GM23338 (cell line): ENCODE data around the gene FRYL. TPM values are rescaled to one million over a fixed set of nuclear protein-coding genes. Genes with fewer than 3 reads are reported as not detected.

ENCODE experiments used
- ATAC-seq: fragments of 200-7000 bp; cut with Tn5 transposase; 3 replicates; pipeline ENCODE4 v1.9.1; 2020
- DNase-seq: peaks from one replicate; pipeline ENCODE4 v3.0.0-alpha.2; 2015; ENCODE audit warnings: low spot score
- H2AFZ ChIP-seq: fragments of 200-600 bp; sonication (generic); 2 replicates; pipeline ENCODE4 v1.8.0; 2016; ENCODE audit warnings: antibody characterized with exemption, mild to moderate bottlenecking, moderate library complexity
- H3F3A ChIP-seq: fragments of 200-600 bp; sonication (generic); replicated peaks from 2 replicates; pipeline ENCODE4 v1.8.0; 2017; ENCODE audit warnings: antibody characterized with exemption, mixed run types, low read depth
- H3K27ac ChIP-seq: fragments of 200-600 bp; sonication (generic); 2 replicates; pipeline ENCODE4 v1.6.1; 2016; ENCODE audit warnings: low read depth
- H3K27me3 ChIP-seq: fragments of 200-600 bp; sonication (generic); 2 replicates; pipeline ENCODE4 v1.8.0; 2016; ENCODE audit warnings: mild to moderate bottlenecking, mixed run types, moderate library complexity; ENCODE audit not compliant: insufficient read depth
- H3K36me3 ChIP-seq: fragments of 200-600 bp; sonication (generic); 2 replicates; pipeline ENCODE4 v1.8.0; 2016; ENCODE audit warnings: mild to moderate bottlenecking; ENCODE audit not compliant: insufficient read depth
- H3K4me1 ChIP-seq: fragments of 200-600 bp; sonication (generic); 2 replicates; pipeline ENCODE4 v1.8.0; 2016; ENCODE audit warnings: mild to moderate bottlenecking, moderate library complexity; ENCODE audit not compliant: insufficient read depth
- H3K4me2 ChIP-seq: fragments of 200-600 bp; sonication (generic); 2 replicates; pipeline ENCODE4 v1.7.1; 2017; ENCODE audit warnings: mixed run types
- H3K4me3 ChIP-seq: fragments of 200-600 bp; sonication (generic); 2 replicates; pipeline ENCODE4 v1.6.1; 2016; ENCODE audit warnings: mixed run types
- H3K79me2 ChIP-seq: fragments of 200-600 bp; sonication (generic); replicated peaks from 2 replicates; pipeline ENCODE4 v1.8.0; 2017; ENCODE audit warnings: mild to moderate bottlenecking; ENCODE audit not compliant: insufficient read depth
- H3K9me2 ChIP-seq: fragments of 200-600 bp; sonication (generic); 2 replicates; pipeline ENCODE4 v1.8.0; 2017; ENCODE audit not compliant: insufficient read depth
- H4K20me1 ChIP-seq: fragments of 200-600 bp; sonication (generic); replicated peaks from 2 replicates; pipeline ENCODE4 v1.8.0; 2017; ENCODE audit warnings: mild to moderate bottlenecking; ENCODE audit not compliant: insufficient read depth
- H3K27ac Mint-ChIP-seq: 2 replicates; pipeline ENCODE4 v1.8.0; 2020; ENCODE audit warnings: inconsistent platforms, mild to moderate bottlenecking, moderate library complexity, mixed read lengths
- H3K27me3 Mint-ChIP-seq: 3 replicates; pipeline ENCODE4 v1.8.0; 2022; ENCODE audit warnings: low read depth, mild to moderate bottlenecking, moderate library complexity, mixed read lengths, inconsistent platforms; ENCODE audit not compliant: insufficient read depth, poor library complexity
- H3K36me3 Mint-ChIP-seq: 3 replicates; pipeline ENCODE4 v1.8.0; 2021; ENCODE audit warnings: low read depth, mild to moderate bottlenecking, inconsistent platforms, moderate library complexity, mixed read lengths
- H3K4me1 Mint-ChIP-seq: 3 replicates; pipeline ENCODE4 v1.8.0; 2020; ENCODE audit warnings: mild to moderate bottlenecking, inconsistent platforms, mixed read lengths
- H3K4me3 Mint-ChIP-seq: 3 replicates; pipeline ENCODE4 v1.8.0; 2021; ENCODE audit warnings: moderate library complexity, mild to moderate bottlenecking, inconsistent platforms, mixed read lengths
- H3K9me3 Mint-ChIP-seq: 3 replicates; pipeline ENCODE4 v1.8.0; 2020; ENCODE audit warnings: moderate library complexity, mild to moderate bottlenecking, inconsistent platforms, mixed read lengths
- CREB1 ChIP-seq: fragments of 250-450 bp; sonication (Bioruptor Pico); IDR thresholded peaks from 2 replicates; pipeline ENCODE4 v1.5.0; 2020; ENCODE audit warnings: low read depth, mild to moderate bottlenecking, moderate library complexity
- EZH2 ChIP-seq: fragments of 200-600 bp; sonication (generic); IDR thresholded peaks from one replicate; pipeline ENCODE4 v1.8.0; 2017; ENCODE audit warnings: antibody characterized with exemption, mild to moderate bottlenecking, low read depth; ENCODE audit not compliant: unreplicated experiment
- EZH2phosphoT487 ChIP-seq: fragments of 200-600 bp; sonication (generic); IDR thresholded peaks from one replicate; pipeline ENCODE4 v1.8.1; 2018; ENCODE audit warnings: antibody characterized with exemption; ENCODE audit not compliant: unreplicated experiment
- JUNB ChIP-seq: IDR thresholded peaks from one replicate; pipeline ENCODE4 v1.6.1; 2016; ENCODE audit warnings: antibody characterized with exemption; ENCODE audit not compliant: unreplicated experiment
- NANOG ChIP-seq: IDR thresholded peaks from 2 replicates; pipeline ENCODE4 v1.6.1; 2016; ENCODE audit warnings: antibody characterized with exemption, borderline replicate concordance
- POLR2AphosphoS5 ChIP-seq: IDR thresholded peaks from 2 replicates; pipeline ENCODE4 v1.6.1; 2016; ENCODE audit warnings: antibody characterized with exemption, low read depth
- REST ChIP-seq: IDR thresholded peaks from one replicate; pipeline ENCODE4 v1.6.1; 2018; ENCODE audit warnings: antibody characterized with exemption; ENCODE audit not compliant: unreplicated experiment
- STAT1 ChIP-seq: IDR thresholded peaks from one replicate; pipeline ENCODE4 v1.6.1; 2016; ENCODE audit warnings: antibody characterized with exemption; ENCODE audit not compliant: unreplicated experiment
- ZNF114 ChIP-seq: fragments of 250-450 bp; sonication (Bioruptor Pico); IDR thresholded peaks from 2 replicates; pipeline ENCODE4 v1.5.0; 2020; ENCODE audit warnings: mild to moderate bottlenecking, moderate library complexity
- ZNF331 ChIP-seq: fragments of 250-450 bp; sonication (Bioruptor Pico); IDR thresholded peaks from 2 replicates; pipeline ENCODE4 v1.5.0; 2020; ENCODE audit warnings: low read depth, mild to moderate bottlenecking, moderate library complexity
- polyA plus RNA-seq: library from polyadenylated mRNA; unstranded; fragments of >200 nt; fragmentation: Nextera tagmentation; extraction: Ambion mirVana; gene quantifications from 2 replicates; pipeline ENCODE4 v1.2.1, GENCODE V29; 2016
- total RNA-seq: library from RNA; depleted of rRNA; stranded (reverse); fragments of >200 nt; shearing (Covaris generic); gene quantifications from 2 replicates; pipeline ENCODE4 v1.2.3, GENCODE V29; 2014
- TF ChIP-seq, protein P1 (sequence below): fragments of 250-450 bp; sonication (Bioruptor Pico); IDR thresholded peaks from 2 replicates; pipeline ENCODE4 v1.5.0; 2020; ENCODE audit warnings: mild to moderate bottlenecking, moderate library complexity
- TF ChIP-seq, protein P2 (sequence below), 2 experiments: fragments of 200-600 bp in 1 of 2; sonication (generic) in 1 of 2; conservative IDR thresholded peaks; 2 replicates each; pipeline versions ENCODE4 v1.5.1 to v1.6.1; 2016 to 2017; ENCODE audit warnings: antibody characterized with exemption in 2 of 2, low read depth in 2 of 2, mild to moderate bottlenecking in 2 of 2, moderate library complexity in 1 of 2
- TF ChIP-seq, protein P3 (sequence below): IDR thresholded peaks from 2 replicates; pipeline ENCODE4 v1.6.1; 2016; ENCODE audit warnings: antibody characterized with exemption

FRYL gene
- total and polyA plus RNA-seq, 2 experiments from 2014 or later: 30.7 to 53.3 TPM

GRCh38 chr4:48718818-48719465 is 61.1 kb downstream of the FRYL start:
- no peak overlapping the region for H2AFZ ChIP-seq
- no peaks in the 10 kb centered on the region for H3K27me3 ChIP-seq
- peaks cover 90% of the 10 kb centered on the region for H3K79me2 ChIP-seq
- TF ChIP-seq, protein P1, sequence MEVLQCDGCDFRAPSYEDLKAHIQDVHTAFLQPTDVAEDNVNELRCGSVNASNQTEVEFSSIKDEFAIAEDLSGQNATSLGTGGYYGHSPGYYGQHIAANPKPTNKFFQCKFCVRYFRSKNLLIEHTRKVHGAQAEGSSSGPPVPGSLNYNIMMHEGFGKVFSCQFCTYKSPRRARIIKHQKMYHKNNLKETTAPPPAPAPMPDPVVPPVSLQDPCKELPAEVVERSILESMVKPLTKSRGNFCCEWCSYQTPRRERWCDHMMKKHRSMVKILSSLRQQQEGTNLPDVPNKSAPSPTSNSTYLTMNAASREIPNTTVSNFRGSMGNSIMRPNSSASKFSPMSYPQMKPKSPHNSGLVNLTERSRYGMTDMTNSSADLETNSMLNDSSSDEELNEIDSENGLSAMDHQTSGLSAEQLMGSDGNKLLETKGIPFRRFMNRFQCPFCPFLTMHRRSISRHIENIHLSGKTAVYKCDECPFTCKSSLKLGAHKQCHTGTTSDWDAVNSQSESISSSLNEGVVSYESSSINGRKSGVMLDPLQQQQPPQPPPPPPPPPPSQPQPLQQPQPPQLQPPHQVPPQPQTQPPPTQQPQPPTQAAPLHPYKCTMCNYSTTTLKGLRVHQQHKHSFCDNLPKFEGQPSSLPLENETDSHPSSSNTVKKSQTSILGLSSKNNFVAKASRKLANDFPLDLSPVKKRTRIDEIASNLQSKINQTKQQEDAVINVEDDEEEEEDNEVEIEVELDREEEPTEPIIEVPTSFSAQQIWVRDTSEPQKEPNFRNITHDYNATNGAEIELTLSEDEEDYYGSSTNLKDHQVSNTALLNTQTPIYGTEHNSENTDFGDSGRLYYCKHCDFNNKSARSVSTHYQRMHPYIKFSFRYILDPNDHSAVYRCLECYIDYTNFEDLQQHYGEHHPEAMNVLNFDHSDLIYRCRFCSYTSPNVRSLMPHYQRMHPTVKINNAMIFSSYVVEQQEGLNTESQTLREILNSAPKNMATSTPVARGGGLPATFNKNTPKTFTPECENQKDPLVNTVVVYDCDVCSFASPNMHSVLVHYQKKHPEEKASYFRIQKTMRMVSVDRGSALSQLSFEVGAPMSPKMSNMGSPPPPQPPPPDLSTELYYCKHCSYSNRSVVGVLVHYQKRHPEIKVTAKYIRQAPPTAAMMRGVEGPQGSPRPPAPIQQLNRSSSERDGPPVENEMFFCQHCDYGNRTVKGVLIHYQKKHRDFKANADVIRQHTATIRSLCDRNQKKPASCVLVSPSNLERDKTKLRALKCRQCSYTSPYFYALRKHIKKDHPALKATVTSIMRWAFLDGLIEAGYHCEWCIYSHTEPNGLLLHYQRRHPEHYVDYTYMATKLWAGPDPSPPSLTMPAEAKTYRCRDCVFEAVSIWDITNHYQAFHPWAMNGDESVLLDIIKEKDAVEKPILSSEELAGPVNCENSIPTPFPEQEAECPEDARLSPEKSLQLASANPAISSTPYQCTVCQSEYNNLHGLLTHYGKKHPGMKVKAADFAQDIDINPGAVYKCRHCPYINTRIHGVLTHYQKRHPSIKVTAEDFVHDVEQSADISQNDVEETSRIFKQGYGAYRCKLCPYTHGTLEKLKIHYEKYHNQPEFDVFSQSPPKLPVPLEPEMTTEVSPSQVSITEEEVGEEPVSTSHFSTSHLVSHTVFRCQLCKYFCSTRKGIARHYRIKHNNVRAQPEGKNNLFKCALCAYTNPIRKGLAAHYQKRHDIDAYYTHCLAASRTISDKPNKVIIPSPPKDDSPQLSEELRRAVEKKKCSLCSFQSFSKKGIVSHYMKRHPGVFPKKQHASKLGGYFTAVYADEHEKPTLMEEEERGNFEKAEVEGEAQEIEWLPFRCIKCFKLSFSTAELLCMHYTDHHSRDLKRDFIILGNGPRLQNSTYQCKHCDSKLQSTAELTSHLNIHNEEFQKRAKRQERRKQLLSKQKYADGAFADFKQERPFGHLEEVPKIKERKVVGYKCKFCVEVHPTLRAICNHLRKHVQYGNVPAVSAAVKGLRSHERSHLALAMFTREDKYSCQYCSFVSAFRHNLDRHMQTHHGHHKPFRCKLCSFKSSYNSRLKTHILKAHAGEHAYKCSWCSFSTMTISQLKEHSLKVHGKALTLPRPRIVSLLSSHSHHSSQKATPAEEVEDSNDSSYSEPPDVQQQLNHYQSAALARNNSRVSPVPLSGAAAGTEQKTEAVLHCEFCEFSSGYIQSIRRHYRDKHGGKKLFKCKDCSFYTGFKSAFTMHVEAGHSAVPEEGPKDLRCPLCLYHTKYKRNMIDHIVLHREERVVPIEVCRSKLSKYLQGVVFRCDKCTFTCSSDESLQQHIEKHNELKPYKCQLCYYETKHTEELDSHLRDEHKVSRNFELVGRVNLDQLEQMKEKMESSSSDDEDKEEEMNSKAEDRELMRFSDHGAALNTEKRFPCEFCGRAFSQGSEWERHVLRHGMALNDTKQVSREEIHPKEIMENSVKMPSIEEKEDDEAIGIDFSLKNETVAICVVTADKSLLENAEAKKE (CRISPR knock-in tag): no peak
- TF ChIP-seq ZNF331 (no peak), JUNB (no peak), NANOG (no peak), REST (no peak), ZNF114 (CRISPR knock-in tag) (no peak), POLR2AphosphoS5 (no peak), CREB1 (no peak), EZH2phosphoT487 (no peak), STAT1 (no peak), EZH2 (no peak)
- TF ChIP-seq, protein P2, sequence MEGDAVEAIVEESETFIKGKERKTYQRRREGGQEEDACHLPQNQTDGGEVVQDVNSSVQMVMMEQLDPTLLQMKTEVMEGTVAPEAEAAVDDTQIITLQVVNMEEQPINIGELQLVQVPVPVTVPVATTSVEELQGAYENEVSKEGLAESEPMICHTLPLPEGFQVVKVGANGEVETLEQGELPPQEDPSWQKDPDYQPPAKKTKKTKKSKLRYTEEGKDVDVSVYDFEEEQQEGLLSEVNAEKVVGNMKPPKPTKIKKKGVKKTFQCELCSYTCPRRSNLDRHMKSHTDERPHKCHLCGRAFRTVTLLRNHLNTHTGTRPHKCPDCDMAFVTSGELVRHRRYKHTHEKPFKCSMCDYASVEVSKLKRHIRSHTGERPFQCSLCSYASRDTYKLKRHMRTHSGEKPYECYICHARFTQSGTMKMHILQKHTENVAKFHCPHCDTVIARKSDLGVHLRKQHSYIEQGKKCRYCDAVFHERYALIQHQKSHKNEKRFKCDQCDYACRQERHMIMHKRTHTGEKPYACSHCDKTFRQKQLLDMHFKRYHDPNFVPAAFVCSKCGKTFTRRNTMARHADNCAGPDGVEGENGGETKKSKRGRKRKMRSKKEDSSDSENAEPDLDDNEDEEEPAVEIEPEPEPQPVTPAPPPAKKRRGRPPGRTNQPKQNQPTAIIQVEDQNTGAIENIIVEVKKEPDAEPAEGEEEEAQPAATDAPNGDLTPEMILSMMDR (conservative IDR thresholded peaks at IDR 0.05; ENCODE audit: low read depth in 2 of 2): no peak
- TF ChIP-seq, protein P3, sequence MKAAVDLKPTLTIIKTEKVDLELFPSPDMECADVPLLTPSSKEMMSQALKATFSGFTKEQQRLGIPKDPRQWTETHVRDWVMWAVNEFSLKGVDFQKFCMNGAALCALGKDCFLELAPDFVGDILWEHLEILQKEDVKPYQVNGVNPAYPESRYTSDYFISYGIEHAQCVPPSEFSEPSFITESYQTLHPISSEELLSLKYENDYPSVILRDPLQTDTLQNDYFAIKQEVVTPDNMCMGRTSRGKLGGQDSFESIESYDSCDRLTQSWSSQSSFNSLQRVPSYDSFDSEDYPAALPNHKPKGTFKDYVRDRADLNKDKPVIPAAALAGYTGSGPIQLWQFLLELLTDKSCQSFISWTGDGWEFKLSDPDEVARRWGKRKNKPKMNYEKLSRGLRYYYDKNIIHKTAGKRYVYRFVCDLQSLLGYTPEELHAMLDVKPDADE: no peak
- H3K4me1 ChIP-seq: no peaks in the 10 kb centered on the region
- H4K20me1 ChIP-seq: 0 out of 2 replicates have a peak, but pooled peaks cover 4% of the 10 kb centered on the region
- no peaks in the 10 kb centered on the region for H3K36me3 ChIP-seq
- no peaks in the 10 kb centered on the region for H3F3A ChIP-seq
- ATAC-seq (no peak), DNase-seq (no peak)
- H3K4me2 ChIP-seq: no peak overlapping the region
- no peaks in the 10 kb centered on the region for H3K9me2 ChIP-seq
- Mint-ChIP-seq H3K27ac (no peak overlapping the region; the same call in 1 of the 2 replicates), H3K9me3 (peaks cover 16% of the 10 kb centered on the region), H3K4me3 (no peak overlapping the region), H3K4me1 (peaks cover 6% of the 10 kb centered on the region), H3K36me3 (peaks cover 18% of the 10 kb centered on the region; the same call in 2 of the 3 replicates), H3K27me3 (peaks cover 1% of the 10 kb centered on the region)
- no peak overlapping the region for H3K4me3 ChIP-seq
- 0 out of 2 replicates have a peak overlapping the region, but pooled peaks have one; percentile 5 for H3K27ac ChIP-seq
